ENCODE data around the gene TMEM8B.

Gene TMEM8B

GRCh38 chr9:35869621-35870216 lies 40.7 kb downstream of the TMEM8B start:
- no CpG with 5 or more reads among the region's 19 CpGs for WGBS, 2 donors (ENCODE audit: extremely low coverage in 2 of 2, insufficient read length in 2 of 2, insufficient replicate concordance in 1 of 2)
- DNase-seq (ENCODE audit: low spot score) = no peak
- Histone ChIP-seq H3K4ac (ENCODE audit: low read length) (peak overlapping the region; percentile 87), H3K27me3 (ENCODE audit: control insufficient read depth in 3 of 3, insufficient read depth in 3 of 3, low read depth in 1 of 3, low read length in 3 of 3) (peaks cover 0 to 2% (median 0%) of the 10 kb centered on the region in 3 experiments), H2BK120ac (ENCODE audit: low read depth, low read length) (no peak overlapping the region), H2BK12ac (ENCODE audit: low read length) (no peak overlapping the region), H3K18ac (ENCODE audit: low read length) (peak overlapping the region; percentile 70), H3K36me3 (replicated peaks in 1 of 2; ENCODE audit: control insufficient read depth in 2 of 2, insufficient read depth in 2 of 2, low read length in 2 of 2) (no peaks in the 10 kb centered on the region), H2AFZ (ENCODE audit: low read length) (no peak overlapping the region), H3K9me3 (replicated peaks in 1 of 2; ENCODE audit: control insufficient read depth in 2 of 2, insufficient read depth in 1 of 2, low read depth in 1 of 2, low read length in 2 of 2) (peaks cover 2 to 4% of the 10 kb centered on the region in 2 donors), H4K91ac (ENCODE audit: low read depth, low read length, poor library complexity) (peak overlapping the region; percentile 59), H2AK5ac (ENCODE audit: low read depth, low read length) (peak overlapping the region; percentile 43), H3K23ac (ENCODE audit: low read depth, low read length, poor library complexity) (peak overlapping the region; percentile 92), H3K9ac (ENCODE audit: low read depth, low read length, poor library complexity) (no peak overlapping the region), H3K14ac (ENCODE audit: low read length) (no peak overlapping the region), H2BK5ac (ENCODE audit: low read length) (peak overlapping the region; percentile 31), H3K4me3 (ENCODE audit: low read length in 2 of 2) (peak overlapping the region in 1 of 2 donors; percentile 42), H2BK15ac (ENCODE audit: low read length) (peak overlapping the region; percentile 39), H3K4me1 (ENCODE audit: control insufficient read depth in 2 of 2, insufficient read depth in 1 of 2, low read depth in 1 of 2, low read length in 2 of 2) (peaks cover 0 to 6% of the 10 kb centered on the region in 2 donors), H3K4me2 (ENCODE audit: insufficient read depth, low read length, poor library complexity, severe bottlenecking) (no peak overlapping the region), H3K27ac (replicated peaks; ENCODE audit: low read length) (no peak overlapping the region), H3K79me1 (ENCODE audit: low read depth, low read length) (no peaks in the 10 kb centered on the region), H4K8ac (ENCODE audit: low read depth, low read length) (peak overlapping the region; percentile 86)

GRCh38 chr9:35870351-35870923 lies 41.4 kb downstream of the TMEM8B start, which contains the start of gene OR13J1:
OR13J1 (minus strand) TSS chr9:35870401; CDS start chr9:35870401, 0 bp downstream.
- no peak within 1 kb of the TSS for H2BK12ac ChIP-seq (ENCODE audit: low read length)
- peak within 1 kb of the TSS; percentile 86 for H4K8ac ChIP-seq (ENCODE audit: low read depth, low read length)
- H2BK15ac ChIP-seq (ENCODE audit: low read length) = peak within 1 kb of the TSS; percentile 39
- H3K36me3 ChIP-seq (replicated peaks in 1 of 2; ENCODE audit: control insufficient read depth in 2 of 2, insufficient read depth in 2 of 2, low read length in 2 of 2) = no peaks in the 10 kb centered on the region
- H2AK5ac ChIP-seq (ENCODE audit: low read depth, low read length) = peak within 1 kb of the TSS; percentile 43
- H3K4me3 ChIP-seq (ENCODE audit: low read length in 2 of 2) = peak within 1 kb of the TSS in 1 of 2 donors; percentile 42
- peak within 1 kb of the TSS; percentile 59 for H4K91ac ChIP-seq (ENCODE audit: low read depth, low read length, poor library complexity)
- H2BK120ac ChIP-seq (ENCODE audit: low read depth, low read length) = no peak within 1 kb of the TSS
- H3K9me3 ChIP-seq (replicated peaks in 1 of 2; ENCODE audit: control insufficient read depth in 2 of 2, insufficient read depth in 1 of 2, low read depth in 1 of 2, low read length in 2 of 2) = peaks cover 3 to 4% of the 10 kb centered on the region in 2 donors
- no peak for DNase-seq (ENCODE audit: low spot score)
- no peak within 1 kb of the TSS for H3K14ac ChIP-seq (ENCODE audit: low read length)
- H3K9ac ChIP-seq (ENCODE audit: low read depth, low read length, poor library complexity) = no peak within 1 kb of the TSS
- H3K18ac ChIP-seq (ENCODE audit: low read length) = peak within 1 kb of the TSS; percentile 70
- H3K4ac ChIP-seq (ENCODE audit: low read length) = peak within 1 kb of the TSS; percentile 87
- H2AFZ ChIP-seq (ENCODE audit: low read length) = no peak within 1 kb of the TSS
- WGBS, 2 donors (ENCODE audit: extremely low coverage in 2 of 2, insufficient read length in 2 of 2, insufficient replicate concordance in 1 of 2) = no CpG with 5 or more reads among the region's 8 CpGs
- peaks cover 0 to 6% of the 10 kb centered on the region in 2 donors for H3K4me1 ChIP-seq (ENCODE audit: control insufficient read depth in 2 of 2, insufficient read depth in 1 of 2, low read depth in 1 of 2, low read length in 2 of 2)
- H3K27me3 ChIP-seq (ENCODE audit: control insufficient read depth in 3 of 3, insufficient read depth in 3 of 3, low read depth in 1 of 3, low read length in 3 of 3) = peaks cover 0 to 2% (median 0%) of the 10 kb centered on the region in 3 experiments
- no peak within 1 kb of the TSS for H3K4me2 ChIP-seq (ENCODE audit: insufficient read depth, low read length, poor library complexity, severe bottlenecking)
- no peaks in the 10 kb centered on the region for H3K79me1 ChIP-seq (ENCODE audit: low read depth, low read length)
- no peak within 1 kb of the TSS for H3K27ac ChIP-seq (replicated peaks; ENCODE audit: low read length)
- peak within 1 kb of the TSS; percentile 31 for H2BK5ac ChIP-seq (ENCODE audit: low read length)
- H3K23ac ChIP-seq (ENCODE audit: low read depth, low read length, poor library complexity) = peak within 1 kb of the TSS; percentile 92

GRCh38 chr9:35871545-35871944 lies 42.5 kb downstream of the TMEM8B start:
- Histone ChIP-seq H3K9me3 (replicated peaks in 1 of 2; ENCODE audit: control insufficient read depth in 2 of 2, insufficient read depth in 1 of 2, low read depth in 1 of 2, low read length in 2 of 2) (peaks cover 4 to 8% of the 10 kb centered on the region in 2 donors), H3K9ac (ENCODE audit: low read depth, low read length, poor library complexity) (no peak overlapping the region), H2BK12ac (ENCODE audit: low read length) (no peak overlapping the region), H2BK15ac (ENCODE audit: low read length) (no peak overlapping the region), H3K4ac (ENCODE audit: low read length) (no peak overlapping the region), H2AK5ac (ENCODE audit: low read depth, low read length) (no peak overlapping the region), H2BK120ac (ENCODE audit: low read depth, low read length) (no peak overlapping the region), H2AFZ (ENCODE audit: low read length) (no peak overlapping the region), H3K4me1 (ENCODE audit: control insufficient read depth in 2 of 2, insufficient read depth in 1 of 2, low read depth in 1 of 2, low read length in 2 of 2) (peaks cover 0 to 6% of the 10 kb centered on the region in 2 donors), H3K4me3 (ENCODE audit: low read length in 2 of 2) (no peak overlapping the region), H3K27me3 (ENCODE audit: control insufficient read depth in 3 of 3, insufficient read depth in 3 of 3, low read depth in 1 of 3, low read length in 3 of 3) (peaks cover 0 to 2% (median 0%) of the 10 kb centered on the region in 3 experiments), H4K91ac (ENCODE audit: low read depth, low read length, poor library complexity) (no peak overlapping the region), H3K36me3 (replicated peaks in 1 of 2; ENCODE audit: control insufficient read depth in 2 of 2, insufficient read depth in 2 of 2, low read length in 2 of 2) (no peaks in the 10 kb centered on the region), H3K23ac (ENCODE audit: low read depth, low read length, poor library complexity) (no peak overlapping the region), H3K27ac (replicated peaks; ENCODE audit: low read length) (no peak overlapping the region), H4K8ac (ENCODE audit: low read depth, low read length) (no peak overlapping the region), H3K14ac (ENCODE audit: low read length) (no peak overlapping the region), H3K4me2 (ENCODE audit: insufficient read depth, low read length, poor library complexity, severe bottlenecking) (no peak overlapping the region), H2BK5ac (ENCODE audit: low read length) (no peak overlapping the region), H3K79me1 (ENCODE audit: low read depth, low read length) (no peaks in the 10 kb centered on the region), H3K18ac (ENCODE audit: low read length) (no peak overlapping the region)
- WGBS, 2 donors (ENCODE audit: extremely low coverage in 2 of 2, insufficient read length in 2 of 2, insufficient replicate concordance in 1 of 2) = no CpG with 5 or more reads among the region's 3 CpGs
- DNase-seq (ENCODE audit: low spot score) = no peak

- no peak overlapping the region for H2AK5ac ChIP-seq (ENCODE audit: low read depth, low read length)
- no peak overlapping the region for H3K14ac ChIP-seq (ENCODE audit: low read length)
- H3K27me3 ChIP-seq (ENCODE audit: control insufficient read depth in 3 of 3, insufficient read depth in 3 of 3, low read depth in 1 of 3, low read length in 3 of 3) = peaks cover 0 to 2% (median 0%) of the 10 kb centered on the region in 3 experiments
- H4K91ac ChIP-seq (ENCODE audit: low read depth, low read length, poor library complexity) = no peak overlapping the region
- no peak overlapping the region for H3K4me2 ChIP-seq (ENCODE audit: insufficient read depth, low read length, poor library complexity, severe bottlenecking)
- H3K36me3 ChIP-seq (replicated peaks in 1 of 2; ENCODE audit: control insufficient read depth in 2 of 2, insufficient read depth in 2 of 2, low read length in 2 of 2) = no peaks in the 10 kb centered on the region
- no peak overlapping the region for H2BK120ac ChIP-seq (ENCODE audit: low read depth, low read length)
- no peak for DNase-seq (ENCODE audit: low spot score)
- H2BK12ac ChIP-seq (ENCODE audit: low read length) = no peak overlapping the region
- WGBS, 2 donors (ENCODE audit: extremely low coverage in 2 of 2, insufficient read length in 2 of 2, insufficient replicate concordance in 1 of 2) = no CpG with 5 or more reads among the region's 3 CpGs
- H3K18ac ChIP-seq (ENCODE audit: low read length) = no peak overlapping the region
- H3K4me3 ChIP-seq (ENCODE audit: low read length in 2 of 2) = no peak overlapping the region
- no peak overlapping the region for H3K23ac ChIP-seq (ENCODE audit: low read depth, low read length, poor library complexity)
- no peak overlapping the region for H3K9ac ChIP-seq (ENCODE audit: low read depth, low read length, poor library complexity)
- H2BK15ac ChIP-seq (ENCODE audit: low read length) = no peak overlapping the region
- H3K27ac ChIP-seq (replicated peaks; ENCODE audit: low read length) = no peak overlapping the region
- H3K4me1 ChIP-seq (ENCODE audit: control insufficient read depth in 2 of 2, insufficient read depth in 1 of 2, low read depth in 1 of 2, low read length in 2 of 2) = peaks cover 0 to 6% of the 10 kb centered on the region in 2 donors
- H2BK5ac ChIP-seq (ENCODE audit: low read length) = no peak overlapping the region
- H3K9me3 ChIP-seq (replicated peaks in 1 of 2; ENCODE audit: control insufficient read depth in 2 of 2, insufficient read depth in 1 of 2, low read depth in 1 of 2, low read length in 2 of 2) = peaks cover 4 to 13% of the 10 kb centered on the region in 2 donors
- H2AFZ ChIP-seq (ENCODE audit: low read length) = no peak overlapping the region
- H4K8ac ChIP-seq (ENCODE audit: low read depth, low read length) = no peak overlapping the region
- no peak overlapping the region for H3K4ac ChIP-seq (ENCODE audit: low read length)
- H3K79me1 ChIP-seq (ENCODE audit: low read depth, low read length) = no peaks in the 10 kb centered on the region
Measured at GRCh38 chr9:35872505-35872904, 43.5 kb downstream of the TMEM8B start.
